ENCODE measurements around the gene SORL1.
"Not testable (repeated sequence)": the region's sequence is repeated elsewhere in the genome, so short reads cannot be mapped to it uniquely, and the experiment has no call there.

The SORL1 gene, protein sequence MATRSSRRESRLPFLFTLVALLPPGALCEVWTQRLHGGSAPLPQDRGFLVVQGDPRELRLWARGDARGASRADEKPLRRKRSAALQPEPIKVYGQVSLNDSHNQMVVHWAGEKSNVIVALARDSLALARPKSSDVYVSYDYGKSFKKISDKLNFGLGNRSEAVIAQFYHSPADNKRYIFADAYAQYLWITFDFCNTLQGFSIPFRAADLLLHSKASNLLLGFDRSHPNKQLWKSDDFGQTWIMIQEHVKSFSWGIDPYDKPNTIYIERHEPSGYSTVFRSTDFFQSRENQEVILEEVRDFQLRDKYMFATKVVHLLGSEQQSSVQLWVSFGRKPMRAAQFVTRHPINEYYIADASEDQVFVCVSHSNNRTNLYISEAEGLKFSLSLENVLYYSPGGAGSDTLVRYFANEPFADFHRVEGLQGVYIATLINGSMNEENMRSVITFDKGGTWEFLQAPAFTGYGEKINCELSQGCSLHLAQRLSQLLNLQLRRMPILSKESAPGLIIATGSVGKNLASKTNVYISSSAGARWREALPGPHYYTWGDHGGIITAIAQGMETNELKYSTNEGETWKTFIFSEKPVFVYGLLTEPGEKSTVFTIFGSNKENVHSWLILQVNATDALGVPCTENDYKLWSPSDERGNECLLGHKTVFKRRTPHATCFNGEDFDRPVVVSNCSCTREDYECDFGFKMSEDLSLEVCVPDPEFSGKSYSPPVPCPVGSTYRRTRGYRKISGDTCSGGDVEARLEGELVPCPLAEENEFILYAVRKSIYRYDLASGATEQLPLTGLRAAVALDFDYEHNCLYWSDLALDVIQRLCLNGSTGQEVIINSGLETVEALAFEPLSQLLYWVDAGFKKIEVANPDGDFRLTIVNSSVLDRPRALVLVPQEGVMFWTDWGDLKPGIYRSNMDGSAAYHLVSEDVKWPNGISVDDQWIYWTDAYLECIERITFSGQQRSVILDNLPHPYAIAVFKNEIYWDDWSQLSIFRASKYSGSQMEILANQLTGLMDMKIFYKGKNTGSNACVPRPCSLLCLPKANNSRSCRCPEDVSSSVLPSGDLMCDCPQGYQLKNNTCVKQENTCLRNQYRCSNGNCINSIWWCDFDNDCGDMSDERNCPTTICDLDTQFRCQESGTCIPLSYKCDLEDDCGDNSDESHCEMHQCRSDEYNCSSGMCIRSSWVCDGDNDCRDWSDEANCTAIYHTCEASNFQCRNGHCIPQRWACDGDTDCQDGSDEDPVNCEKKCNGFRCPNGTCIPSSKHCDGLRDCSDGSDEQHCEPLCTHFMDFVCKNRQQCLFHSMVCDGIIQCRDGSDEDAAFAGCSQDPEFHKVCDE (N-terminal part only)

DNA sequence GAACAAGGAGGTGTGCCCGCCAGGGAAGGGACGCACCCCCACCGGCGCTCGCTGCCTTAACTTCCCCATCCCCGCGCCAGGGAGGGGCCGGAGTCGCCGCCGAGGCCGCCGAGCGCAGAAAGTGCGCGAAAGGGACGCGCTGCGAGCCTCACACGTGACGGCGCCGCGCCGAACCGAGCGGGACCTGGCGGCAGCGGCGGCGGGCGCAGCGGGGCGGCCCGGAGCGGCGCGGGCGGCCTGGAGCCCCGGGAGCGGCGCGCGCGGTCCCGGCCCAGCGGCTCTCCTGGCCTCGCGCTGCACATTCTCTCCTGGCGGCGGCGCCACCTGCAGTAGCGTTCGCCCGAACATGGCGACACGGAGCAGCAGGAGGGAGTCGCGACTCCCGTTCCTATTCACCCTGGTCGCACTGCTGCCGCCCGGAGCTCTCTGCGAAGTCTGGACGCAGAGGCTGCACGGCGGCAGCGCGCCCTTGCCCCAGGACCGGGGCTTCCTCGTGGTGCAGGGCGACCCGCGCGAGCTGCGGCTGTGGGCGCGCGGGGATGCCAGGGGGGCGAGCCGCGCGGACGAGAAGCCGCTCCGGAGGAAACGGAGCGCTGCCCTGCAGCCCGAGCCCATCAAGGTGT is at the start of gene SORL1:
Gene SORL1 (plus strand): TSS at position 329 of the 623 bp plus-strand sequence. CDS start 18 bp downstream, at position 347.
- DNase-seq (ENCODE audit: low read depth in 2 of 2) = peak in 1 of 2 experiments; percentile 61

DNA sequence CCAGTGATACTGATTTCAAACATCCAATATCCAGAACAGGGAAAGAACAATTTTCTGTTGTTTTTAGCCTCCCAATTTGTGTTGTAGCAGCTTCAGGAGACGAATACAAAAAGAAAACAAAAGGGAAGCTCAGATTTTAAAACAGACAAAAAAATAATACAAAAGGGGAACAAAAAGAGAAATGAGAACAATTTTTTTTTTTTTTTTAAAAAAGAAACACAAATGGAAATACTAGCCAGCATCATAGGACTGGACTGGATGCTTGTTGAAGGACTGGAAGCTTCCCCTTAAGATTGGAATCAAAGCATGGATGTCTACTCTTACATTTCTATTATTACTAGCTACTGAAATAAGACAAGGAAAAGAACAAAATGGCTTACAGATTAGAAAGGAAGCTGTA is 46.5 kb upstream of the SORL1 start:
- no peak for DNase-seq (ENCODE audit: low read depth in 2 of 2)

DNA sequence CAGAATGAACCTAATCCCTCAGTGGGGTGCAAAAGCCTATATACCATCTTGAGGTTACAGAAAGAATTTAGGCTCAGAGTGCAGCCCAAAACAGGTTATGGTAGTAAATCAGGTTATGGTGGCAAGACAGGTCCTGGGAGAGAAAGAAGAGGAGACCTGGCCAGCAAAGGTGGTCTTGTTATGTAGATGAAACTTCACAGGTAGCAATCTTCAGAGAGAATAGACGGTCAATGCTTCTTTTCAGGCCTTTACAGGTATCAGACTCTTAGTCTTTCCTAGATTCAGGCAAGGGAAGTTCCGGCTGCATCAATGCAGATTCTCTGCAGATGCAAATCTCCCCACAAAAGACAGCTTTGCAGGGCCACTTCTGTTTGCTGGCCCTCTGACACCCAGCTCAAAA is 45.8 kb upstream of the SORL1 start:
- DNase-seq (ENCODE audit: low read depth in 2 of 2) = no peak

DNA sequence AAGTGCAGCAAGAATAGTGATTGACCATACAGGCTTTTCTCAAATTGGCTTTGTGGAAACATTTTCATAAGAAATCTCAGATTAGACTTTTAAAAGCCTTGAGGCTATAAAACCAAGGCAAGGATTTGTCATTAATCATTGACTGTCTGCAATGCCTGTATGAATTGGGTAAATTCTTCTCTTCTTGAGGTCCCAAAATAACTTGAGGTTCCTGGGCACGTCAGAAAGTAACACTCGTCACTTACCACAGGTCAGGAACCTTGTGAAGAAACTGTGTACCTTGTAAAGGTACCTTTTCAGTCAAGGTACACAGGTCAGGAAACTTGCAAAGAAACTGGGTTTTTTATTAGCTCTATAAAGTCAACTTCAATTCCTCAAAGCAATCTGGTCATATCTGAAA is 43.3 kb upstream of the SORL1 start:
- no peak for DNase-seq (ENCODE audit: low read depth in 2 of 2)

DNA sequence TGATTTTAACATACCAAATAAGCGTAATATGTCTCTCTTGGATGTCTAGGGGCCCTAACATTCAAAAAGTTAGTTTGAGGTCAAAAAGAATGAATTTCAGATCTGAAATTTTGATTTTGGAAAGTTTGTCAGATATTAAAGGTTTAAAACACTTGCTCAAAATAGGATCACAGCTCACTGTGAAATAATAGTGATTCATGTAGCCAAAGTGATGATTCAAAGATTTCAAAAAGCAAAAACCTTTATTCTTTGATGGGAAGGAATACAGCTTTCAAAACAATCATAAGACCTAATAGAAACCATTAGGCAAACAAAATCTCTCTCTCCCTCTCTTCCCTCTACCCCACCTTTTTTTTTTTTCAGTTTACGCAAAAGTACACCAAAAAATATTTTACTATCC is 42.1 kb upstream of the SORL1 start:
- not testable (repeated sequence) for DNase-seq (ENCODE audit: low read depth in 2 of 2)

DNA sequence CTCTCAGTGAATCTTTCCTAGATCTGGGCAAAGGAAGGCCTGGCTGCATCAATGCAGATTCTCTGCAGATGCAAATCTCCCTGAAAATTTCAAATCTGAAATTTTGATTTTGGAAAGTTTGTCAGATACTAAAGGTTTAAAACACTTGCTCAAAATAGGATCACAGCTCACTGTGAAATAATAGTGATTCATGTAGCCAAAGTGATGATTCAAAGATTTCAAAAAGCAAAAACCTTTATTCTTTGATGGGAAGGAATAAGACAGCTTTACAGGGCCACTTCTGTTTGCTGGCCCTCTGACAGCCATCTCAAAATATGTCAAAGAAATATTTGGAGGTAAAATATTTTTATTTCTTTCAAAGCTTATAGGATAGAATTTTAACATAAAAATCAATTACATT is 40.8 kb upstream of the SORL1 start:
- DNase-seq (ENCODE audit: low read depth in 2 of 2) = not testable (repeated sequence)

DNA sequence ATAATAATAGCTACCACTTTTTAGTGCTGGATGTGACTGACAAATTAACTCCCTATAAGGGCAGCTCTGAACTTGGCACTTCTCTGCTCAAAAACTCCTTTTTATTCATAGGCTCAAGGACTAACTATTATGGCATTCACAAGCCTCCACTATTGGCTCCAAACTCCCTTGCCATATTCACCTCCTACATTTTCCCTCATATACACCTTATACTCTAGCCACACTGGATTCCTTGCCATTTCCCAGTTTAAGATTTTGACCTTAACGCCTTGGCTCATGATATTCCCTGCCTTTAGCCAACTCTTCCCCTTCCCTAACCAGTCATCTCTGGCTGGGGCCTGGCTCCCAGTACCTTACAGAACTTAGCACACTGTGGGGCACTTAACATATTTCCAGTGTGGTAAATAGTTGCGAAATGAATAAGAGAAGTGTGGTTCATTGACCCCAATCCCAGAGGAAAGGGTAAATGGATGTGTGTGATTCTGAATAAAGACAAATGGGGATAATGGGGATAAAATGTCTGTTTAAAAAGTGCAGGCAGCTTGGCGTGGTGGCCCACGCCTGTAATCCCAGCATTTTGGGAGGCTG is 40.0 kb upstream of the SORL1 start:
- DNase-seq (ENCODE audit: low read depth in 2 of 2) = no peak

DNA sequence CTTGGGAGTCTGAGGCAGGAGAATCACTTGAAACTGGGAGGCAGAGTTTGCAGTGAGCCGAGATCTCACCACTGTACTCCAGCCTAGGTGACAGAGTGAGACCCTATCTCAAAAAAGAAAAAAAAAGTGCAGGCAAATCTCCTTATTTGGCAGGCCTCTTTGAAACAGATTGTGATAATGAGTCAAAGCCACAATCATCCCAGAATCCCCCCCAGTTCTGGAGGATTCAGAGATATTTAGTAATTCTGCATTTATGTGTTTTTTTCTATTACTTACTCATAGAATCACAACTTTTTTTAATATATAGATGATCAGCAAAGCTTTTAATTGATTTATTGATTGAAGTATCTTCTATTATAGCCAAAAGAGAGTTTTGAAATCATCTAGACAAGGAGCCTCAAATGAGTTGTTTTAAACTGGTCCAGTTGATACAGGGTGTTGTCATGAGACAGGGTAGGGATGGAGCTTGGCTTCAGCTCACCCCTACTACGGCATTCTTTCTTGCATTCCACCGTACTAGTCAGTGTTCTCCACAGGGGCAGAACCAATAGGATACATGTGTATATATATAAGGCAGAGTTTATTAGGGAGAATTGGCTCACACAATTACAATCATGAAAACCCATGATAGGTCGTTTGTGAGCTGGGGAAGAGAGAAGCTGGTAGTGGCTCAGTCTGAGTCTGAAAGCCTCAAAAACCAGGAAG is 39.3 kb upstream of the SORL1 start:
- no peak for DNase-seq (ENCODE audit: low read depth in 2 of 2)

DNA sequence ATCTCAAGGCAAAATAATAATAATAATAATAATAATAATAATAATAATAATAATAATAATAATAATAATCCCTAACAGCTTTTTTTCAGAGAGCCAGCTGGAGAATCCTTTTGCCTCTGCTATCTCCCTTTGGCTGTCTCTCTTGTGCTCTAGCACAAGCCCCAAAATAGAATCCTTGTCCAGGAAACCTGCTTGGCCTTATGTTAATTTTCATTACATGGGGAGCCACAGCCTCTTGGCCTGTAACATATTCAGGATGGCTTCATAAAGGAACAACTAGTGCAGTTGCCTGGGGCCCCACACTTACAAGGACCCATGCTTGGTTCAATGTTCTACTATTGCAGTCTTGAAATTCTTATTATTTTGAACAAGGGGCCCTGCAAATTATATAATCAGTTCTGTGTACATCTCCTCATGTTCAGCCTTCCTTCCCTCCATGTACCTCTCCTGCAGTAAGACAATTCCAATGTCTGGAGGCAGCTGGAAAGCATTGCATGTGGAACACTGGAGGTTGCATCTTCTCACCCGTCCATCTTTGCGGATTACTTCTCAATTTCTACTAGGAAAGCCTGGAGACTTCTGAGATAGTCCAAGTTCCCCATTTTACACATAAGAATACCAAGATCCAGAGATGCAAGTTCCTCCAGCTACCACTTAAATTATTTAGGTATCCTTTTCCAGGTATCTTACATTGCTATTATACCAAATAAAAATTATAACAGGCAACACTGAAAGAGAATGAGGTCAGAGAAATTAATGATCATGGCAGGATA is 37.8 kb upstream of the SORL1 start:
- DNase-seq (ENCODE audit: low read depth in 2 of 2) = no peak

DNA sequence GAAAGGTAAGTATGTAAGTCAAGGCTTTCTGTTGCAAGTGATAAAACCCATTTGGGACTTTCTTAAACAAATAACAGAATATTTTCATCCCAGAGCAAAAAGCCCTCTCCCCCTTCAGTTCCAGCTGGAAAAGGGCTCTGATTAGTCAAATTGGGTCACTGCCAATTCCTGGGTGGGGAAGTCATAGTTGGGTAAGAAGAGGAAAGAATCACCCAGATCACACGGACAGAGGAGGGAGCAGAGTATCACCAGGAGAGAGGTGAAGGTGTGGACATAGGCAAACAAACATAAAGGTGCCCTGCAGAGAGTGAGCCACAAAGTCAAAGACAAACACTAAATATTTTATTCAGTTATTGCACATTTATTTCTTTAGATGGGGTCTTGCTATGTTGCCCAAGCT is 36.3 kb upstream of the SORL1 start:
- DNase-seq (ENCODE audit: low read depth in 2 of 2) = no peak

DNA sequence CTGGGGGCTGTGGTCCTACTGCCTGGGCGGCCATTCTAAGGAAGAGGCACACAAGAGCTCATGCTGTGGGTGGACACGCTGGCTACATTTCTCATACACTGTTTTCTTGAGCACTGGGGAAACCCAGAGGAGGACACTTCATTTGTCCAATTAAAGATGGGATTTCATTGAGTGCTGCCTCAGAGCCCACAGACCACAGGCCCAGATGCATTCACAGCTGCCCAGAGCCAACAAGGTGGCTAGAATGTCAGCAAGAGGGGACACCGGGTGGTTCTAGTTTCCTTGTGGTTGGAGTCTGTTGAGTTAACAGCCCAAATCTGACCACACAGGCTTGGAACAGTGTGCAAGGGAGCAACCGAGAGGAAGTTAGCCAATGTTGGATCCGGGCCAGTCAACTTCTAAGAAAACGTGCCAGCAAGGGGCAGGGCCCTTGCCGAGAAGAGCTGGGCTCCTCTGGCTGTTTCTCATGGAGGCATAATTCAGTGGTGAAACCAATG is 35.0 kb upstream of the SORL1 start:
- DNase-seq (ENCODE audit: low read depth in 2 of 2) = peak in 1 of 2 experiments; percentile 42

DNA sequence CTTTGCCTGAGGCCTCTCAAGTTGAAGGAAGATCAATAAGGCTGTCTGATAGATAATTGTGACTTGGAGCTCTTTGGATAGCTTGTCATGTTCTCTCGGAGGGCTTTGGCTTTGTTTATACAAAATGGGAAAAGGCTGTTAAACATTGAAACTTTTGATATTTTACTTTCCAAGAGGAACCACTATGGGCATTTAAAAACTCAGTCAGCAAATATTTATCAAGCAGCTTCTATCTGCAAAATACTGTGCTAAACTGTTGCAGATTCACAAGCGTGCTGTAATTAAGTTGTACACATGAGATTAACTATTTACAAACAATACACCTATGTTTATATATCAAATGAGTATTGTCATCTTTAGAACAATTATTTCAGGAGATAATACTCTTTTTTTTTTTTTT is 34.5 kb upstream of the SORL1 start:
- no peak for DNase-seq (ENCODE audit: low read depth in 2 of 2)

DNA sequence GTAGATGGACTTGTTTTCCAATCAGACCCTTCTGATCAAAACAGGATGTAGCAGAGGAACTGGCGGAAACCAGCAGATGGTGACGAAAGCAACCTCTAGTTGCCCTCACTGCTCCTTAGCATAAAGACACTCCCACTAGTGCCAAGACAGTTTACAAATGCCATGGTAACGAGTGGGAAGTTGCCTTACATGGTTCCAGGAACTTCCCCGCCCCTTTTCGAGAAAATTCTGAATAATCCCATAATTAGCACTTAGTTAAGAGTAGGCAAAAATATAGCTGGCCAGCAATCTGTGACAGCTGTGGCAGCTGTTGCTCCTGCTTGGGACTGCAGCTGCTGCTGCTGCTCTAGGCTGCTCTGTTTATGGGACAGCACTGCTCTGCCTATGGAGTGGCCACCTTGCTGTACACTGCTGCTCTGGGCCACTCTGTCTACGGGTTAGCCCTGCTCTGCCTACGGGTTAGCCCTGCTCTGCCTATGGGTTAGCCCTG is 33.4 kb upstream of the SORL1 start:
- DNase-seq (ENCODE audit: low read depth in 2 of 2) = no peak

DNA sequence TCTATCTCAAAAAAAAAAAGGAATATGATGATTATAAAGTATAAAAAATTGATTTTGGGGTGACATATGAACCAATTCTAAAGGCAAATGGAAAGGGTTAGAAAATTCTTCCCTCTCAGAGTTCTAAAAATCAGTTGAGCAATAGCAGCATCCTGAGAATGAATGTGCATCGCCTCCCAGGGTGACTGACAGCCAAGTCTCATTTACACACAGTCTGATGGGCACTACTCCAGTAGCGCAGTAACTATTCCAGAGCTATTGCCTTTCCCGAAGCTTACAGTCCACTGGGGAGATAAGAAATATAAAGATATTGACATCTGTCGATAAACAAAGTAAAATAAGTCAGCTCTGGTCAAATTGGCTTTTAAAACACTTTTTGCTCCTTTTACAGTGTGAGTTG is 32.3 kb upstream of the SORL1 start:
- DNase-seq (ENCODE audit: low read depth in 2 of 2) = no peak

DNA sequence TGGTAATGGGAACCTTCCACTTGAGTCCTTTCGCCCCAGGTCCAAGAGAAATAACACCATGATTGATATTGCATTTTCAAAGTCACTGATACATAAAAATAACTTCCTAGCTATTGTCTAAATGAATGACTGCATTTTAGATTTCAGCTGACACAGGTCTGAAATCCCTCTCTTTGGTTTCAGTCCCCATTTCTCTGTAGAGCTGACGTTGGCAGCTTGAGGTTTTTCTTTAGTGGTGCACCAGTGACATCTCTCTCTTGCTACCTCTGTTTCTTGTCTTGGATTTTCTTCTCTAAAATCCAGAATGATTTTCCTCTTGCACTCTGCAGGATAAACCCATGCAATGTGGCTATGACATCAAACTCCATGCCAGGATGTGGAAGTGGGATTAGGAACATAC is 31.7 kb upstream of the SORL1 start:
- no peak for DNase-seq (ENCODE audit: low read depth in 2 of 2)

DNA sequence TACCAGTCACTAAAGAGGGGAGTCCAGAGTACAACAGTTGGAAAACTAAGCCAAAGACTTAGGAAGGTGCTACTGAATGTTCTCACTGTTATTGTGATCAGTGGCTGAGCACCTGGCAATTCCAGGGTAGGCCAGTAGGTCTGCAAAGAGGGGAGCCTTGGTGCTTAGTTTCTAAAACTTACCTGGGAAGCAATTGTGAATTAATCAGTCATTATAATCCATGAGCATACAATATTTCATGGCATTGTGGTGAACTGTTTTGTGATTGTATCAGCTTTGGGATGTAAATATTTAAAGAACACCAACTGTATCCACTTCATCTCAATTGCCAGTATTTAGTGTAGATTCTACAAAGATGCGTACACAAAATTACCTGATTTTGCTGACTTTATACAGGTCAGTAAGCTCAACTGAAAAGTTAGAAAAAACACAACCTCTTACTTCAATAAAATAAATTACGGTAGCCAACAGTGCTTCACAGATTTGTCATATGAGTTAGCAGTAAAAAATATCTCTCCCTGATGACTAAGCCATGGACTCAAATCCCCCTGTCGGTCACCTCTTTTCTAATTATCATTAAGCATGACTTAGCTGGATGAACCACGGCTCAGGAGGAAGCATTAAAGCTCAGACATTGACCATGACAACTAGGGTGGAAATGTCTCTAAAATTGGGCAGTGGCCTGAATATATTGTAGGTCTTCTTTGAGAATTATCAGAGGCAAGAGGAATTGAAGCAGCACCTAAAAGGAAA is 30.8 kb upstream of the SORL1 start:
- no peak for DNase-seq (ENCODE audit: low read depth in 2 of 2)

DNA sequence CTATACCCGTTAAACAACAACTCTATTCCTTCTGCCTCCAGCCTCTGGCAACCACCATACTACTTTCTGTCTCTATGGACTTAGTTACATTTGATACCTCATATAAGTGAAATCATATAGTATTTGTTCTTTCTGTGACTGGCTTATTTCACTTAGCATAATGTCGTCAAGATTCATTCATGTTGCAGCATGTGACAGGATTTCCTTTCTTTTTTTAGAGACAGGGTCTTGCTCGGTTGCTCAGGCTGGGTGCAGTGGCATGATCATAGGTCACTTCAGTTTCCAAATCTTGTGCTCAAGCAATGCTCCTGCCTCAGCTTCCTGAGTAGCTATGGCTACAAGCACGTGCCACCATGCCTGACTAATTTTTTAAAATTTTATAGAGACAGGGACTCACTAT is 29.4 kb upstream of the SORL1 start:
- DNase-seq (ENCODE audit: low read depth in 2 of 2) = no peak

DNA sequence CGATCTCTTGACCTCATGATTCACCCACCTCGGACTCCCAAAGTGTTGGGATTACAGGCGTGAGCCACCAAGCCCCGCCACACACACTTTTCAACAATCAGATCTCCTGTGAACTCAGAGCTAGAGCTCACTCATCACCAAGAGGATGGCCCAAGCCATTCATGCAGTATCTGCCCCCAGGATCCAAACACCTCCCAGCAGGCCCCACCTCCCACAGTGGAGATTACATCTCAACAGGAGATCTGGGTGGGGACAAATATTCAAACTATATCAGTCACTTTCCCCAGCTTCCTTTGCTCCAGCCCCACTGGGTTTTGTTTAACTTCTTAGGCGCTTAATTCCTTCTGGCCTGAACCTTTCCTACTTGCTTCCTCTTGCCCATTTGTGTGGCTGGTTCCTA is 26.3 kb upstream of the SORL1 start:
- no peak for DNase-seq (ENCODE audit: low read depth in 2 of 2)
